Effector CD8-positive, alpha-beta T cell (primary cell): ENCODE results near the gene CHGA.

ENCODE experiments used
- DNase-seq: peaks from one replicate; lab custom pipeline; 2025; lab: John Stamatoyannopoulos, UW

Gene CHGA

DNA sequence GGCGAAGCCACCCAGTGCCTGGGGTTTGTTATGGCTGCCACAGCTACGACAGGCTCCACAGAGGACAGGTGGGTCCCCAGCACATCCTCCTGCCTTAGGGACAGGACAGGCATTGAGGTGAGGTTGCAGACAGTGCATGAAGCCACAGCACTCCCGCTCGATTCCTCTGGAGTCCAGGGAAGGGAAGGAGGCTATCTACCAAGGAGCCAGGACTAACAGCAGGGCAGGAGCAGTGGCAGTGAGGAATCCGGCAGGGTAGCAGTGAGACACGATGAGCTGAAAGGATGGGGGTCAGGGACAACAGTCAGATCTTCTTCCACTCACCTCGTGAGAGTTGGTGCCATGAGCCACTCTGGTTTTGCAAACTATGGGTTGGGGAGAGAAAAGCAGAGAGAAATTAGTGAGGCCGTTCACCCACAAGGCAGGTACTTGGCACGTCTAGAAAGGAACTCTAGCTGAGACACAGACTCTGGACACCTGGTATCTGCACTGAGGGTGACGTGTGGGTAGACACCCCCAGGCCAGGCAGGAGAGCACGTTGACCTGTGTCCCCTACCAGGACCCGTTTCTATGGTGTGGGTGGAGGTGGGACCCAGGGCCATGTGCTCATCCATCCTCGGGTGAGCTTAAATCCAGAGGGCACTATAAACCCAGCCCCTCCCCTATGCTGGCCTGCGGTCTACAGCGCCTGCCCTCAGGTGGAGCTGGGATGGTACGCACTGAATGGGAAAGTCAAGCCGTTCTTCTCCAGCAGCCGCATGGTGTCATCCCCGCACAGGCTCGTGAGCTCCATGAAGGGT is 39.3 kb downstream of the CHGA start:
- no peak for DNase-seq

DNA sequence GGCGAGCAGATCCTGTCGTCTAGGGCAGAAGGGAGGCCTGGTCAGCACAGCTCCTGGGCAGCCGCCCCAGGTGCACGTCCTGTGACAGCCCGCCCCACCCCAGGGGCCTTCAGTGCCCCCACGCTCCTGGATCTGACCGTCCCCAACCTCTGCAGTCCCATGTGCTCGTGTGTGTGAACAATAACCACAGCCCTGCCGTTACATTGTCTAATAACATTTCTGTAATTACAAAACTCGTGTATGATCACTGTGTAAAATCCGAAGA is 39.8 kb downstream of the CHGA start:
- DNase-seq: no peak

- no peak for DNase-seq
Measured at GRCh38 chr14:92963301-92964123, 40.6 kb downstream of the CHGA start.

GRCh38 chr14:92964124-92965109 is 41.5 kb downstream of the CHGA start:
- no peak for DNase-seq

DNA sequence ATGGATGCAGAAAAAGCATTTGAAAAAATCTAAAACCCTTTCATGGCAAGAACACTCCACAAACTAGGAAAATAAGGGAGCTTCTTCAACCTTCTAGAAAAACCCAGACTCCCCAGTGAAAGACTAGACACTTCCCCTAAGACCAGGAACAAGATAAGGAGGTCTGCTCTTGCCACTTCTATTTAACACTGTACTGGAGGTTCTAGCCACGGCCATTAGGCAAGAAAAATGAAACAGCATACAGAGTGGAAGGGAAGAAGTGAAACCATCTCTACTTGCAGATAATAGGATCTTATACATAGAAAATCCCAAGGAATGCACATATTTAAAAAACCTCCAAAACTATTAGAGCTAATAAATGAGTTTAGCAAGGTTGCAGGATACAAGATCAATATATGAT is 42.3 kb downstream of the CHGA start:
- DNase-seq: no peak

DNA sequence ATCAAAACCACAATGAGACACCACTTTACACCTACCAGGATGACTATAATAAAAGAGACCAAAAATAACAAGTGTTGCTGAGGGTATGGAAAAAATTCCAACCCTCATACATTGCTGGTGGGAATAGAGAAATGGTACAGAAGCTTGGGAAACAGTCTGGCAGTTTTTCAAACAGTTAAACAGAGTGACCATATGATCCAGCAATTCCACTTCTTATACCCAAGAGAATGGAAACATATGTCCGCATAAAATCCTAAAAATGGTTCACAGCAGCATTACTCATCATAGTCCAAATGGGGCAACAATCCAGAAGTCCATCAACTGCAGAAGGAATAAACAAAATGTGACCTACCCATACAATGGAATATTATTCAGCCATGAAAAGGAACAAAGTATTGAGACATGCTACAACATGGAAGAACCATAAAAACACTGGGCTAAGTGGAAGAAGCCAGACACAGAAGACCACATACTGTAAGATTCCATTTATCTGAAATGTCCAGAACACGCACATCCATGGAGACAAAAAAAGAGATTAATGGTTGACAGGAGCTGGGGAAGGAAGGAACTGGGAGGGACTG is 44.5 kb downstream of the CHGA start:
- no peak for DNase-seq

DNA sequence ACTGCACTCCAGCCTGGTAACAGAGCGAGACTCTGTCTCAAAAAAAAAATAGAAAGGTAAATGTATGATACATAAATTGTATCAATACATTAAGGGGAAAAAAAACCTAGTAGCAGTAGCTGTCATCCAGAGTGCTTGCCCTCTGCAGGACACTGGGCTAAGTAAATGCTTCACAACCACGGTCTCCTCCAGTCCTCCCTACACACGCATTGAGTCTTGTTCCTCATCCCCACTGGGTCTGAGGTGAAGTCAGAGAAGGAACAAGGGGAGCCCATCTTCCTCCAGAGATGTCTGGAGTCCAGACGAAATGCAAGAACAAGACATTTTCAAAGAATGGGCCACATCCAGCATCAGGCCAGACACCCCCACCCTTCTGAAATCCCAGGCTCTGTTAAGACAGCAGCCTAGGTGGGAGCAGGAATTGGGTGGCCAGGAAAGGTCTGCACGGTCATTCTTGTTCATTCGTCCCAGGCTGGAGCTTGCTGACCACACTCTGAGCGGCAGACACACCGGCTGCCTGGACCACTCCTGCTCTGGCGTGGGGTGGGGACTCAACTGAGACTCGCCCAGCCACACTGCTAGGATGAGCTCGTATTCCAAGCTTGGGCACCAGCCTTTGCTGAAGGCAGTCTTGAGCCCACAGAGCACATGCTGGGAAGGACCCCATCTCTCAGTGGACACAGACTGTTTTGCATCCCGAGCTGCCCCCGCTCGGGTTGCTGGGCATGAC is 45.5 kb downstream of the CHGA start:
- DNase-seq: no peak

GRCh38 chr14:92969430-92969829 is 46.5 kb downstream of the CHGA start:
- DNase-seq: no peak

GRCh38 chr14:92969871-92970270 is 46.9 kb downstream of the CHGA start:
- DNase-seq: no peak

DNA sequence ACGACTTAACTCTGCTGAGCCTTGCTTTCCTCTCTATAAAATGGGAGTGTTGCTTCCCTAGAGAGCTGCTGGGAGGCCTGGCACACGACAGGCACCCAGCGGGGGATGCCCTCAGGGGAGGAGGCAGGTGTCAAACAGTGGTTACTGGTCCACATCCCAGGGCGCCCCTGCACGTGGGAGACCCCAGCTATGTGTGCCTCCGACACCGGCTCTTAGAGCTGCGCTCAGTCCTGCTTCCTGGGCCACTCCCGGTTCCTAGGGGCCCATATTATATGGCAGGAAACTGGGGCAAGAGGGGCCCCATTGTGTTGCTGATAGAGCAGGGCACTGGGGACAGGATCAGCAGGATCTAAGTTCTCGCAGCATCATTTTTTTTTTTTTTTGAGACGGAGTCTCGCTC is 47.3 kb downstream of the CHGA start:
- DNase-seq: no peak

- no peak for DNase-seq
Measured at GRCh38 chr14:92971601-92972180, 48.7 kb downstream of the CHGA start.

- peak; percentile 3 for DNase-seq
Measured at GRCh38 chr14:92973261-92973797, 50.4 kb downstream of the CHGA start.

- no peak for DNase-seq
Measured at GRCh38 chr14:92973798-92974372, 50.9 kb downstream of the CHGA start.

DNA sequence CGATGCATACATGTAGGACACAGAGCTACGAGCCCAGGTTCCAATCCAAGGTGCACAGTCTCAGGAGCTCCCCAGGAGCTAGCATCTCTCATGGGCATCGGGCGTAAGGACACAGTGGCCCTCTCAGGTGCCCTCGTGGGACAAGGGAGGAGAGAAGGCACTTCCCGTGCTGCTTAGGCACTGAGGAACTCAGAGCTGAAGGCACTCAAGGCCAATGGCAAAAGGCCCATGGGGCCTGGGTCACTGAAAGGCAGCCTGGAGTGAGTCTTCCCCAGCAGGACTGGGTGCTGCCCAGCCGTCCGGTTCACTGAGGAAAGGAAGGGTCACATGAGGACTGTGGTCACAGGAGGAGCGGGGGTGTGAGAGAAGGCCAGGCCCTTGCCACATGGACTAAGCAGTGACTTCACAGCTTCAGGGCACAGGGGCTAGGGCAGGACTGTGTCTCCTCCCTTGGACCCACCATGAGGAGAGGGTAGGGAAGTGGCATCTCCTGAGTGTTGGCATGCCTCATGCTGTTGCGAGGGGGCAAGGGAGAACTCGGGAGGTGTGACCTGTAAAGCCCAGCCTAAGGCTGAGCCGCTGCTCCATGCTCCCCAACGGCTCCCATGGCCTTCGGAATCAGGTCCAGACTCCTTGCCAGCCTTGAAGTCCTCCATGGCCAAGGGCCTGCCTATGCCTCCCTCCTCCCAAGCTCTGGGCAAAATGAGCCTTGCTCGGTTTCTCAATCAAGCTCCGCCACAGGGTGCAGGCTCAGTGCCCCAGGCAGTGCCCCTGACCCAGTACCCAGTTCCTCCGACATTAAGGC is 51.8 kb downstream of the CHGA start:
- DNase-seq: no peak

GRCh38 chr14:92976268-92976667 is 53.3 kb downstream of the CHGA start:
- no peak for DNase-seq

- no peak for DNase-seq
Measured at GRCh38 chr14:92978229-92979021, 55.5 kb downstream of the CHGA start.

DNA sequence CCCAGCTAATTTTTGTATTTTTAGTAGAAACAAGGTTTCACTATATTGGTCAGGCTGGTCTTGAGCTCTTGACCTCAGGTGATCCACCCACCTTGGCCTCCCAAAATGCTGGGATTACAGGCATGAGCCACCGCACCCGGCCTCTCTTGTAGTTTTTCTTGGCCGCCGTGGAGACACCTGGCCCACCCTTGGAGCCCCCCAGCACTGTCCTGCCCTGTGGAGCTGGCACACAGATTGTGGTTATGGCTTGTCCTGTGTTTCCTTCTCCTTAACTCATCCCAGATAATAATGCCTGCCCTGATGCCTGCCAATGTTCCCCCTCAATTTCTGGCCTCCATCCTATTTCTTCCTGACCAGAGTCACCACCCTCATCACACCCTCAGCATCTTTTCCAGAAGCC is 57.9 kb downstream of the CHGA start:
- no peak for DNase-seq

- DNase-seq: no peak
Measured at GRCh38 chr14:92981726-92982125, 58.8 kb downstream of the CHGA start.

GRCh38 chr14:92982956-92983355 is 60.0 kb downstream of the CHGA start:
- DNase-seq: no peak
